Endothelial cell of umbilical vein (primary cell): ENCODE results near the gene MAGEC1. TPM values are rescaled to one million over a fixed set of nuclear protein-coding genes. Genes with fewer than 3 reads are reported as not detected.

Experiments
- BruUV-seq: library from RNA; stranded (reverse); fragments of 400-500 nt; replicated peaks from 2 replicates; lab custom pipeline; 2021; lab: Mats Ljungman, UMichigan
- CTCF ChIA-PET: fragments of 300-600, 350-600 bp; sonication (Branson Sonifier 250); formaldehyde crosslinking; loops from one replicate; lab custom pipeline; 2021; ENCODE audit warnings: antibody characterized with exemption, inconsistent platforms; lab: Charles Lee
- POLR2A ChIA-PET: fragments of 300-600, 350-600 bp; sonication (Branson Sonifier 250); formaldehyde crosslinking; loops from one replicate; lab custom pipeline; 2021; ENCODE audit warnings: antibody characterized with exemption, inconsistent platforms; lab: Charles Lee
- DNase-seq: peaks from one replicate; pipeline ENCODE4 v3.0.0-alpha.2; 2011; ENCODE audit warnings: low read depth, low spot score
- FAIRE-seq: peaks from 2 replicates; lab custom pipeline; 2011; peaks lifted over from hg19 to GRCh38; lab: Jason Lieb, UNC
- H2AFZ ChIP-seq: 2 replicates; pipeline ENCODE4 v1.6.0; 2012; ENCODE audit warnings: low read depth, low read length, control low read depth, inconsistent platforms
- H3K27ac ChIP-seq: 2 replicates; pipeline ENCODE4 v1.5.1; 2011; ENCODE audit warnings: low read depth, mild to moderate bottlenecking, control low read depth, low read length, moderate library complexity; ENCODE audit not compliant: insufficient read depth
- H3K27me3 ChIP-seq, 2 experiments: 2 replicates each; pipeline versions ENCODE4 v1.6.0 to v1.6.1; 2011; ENCODE audit warnings: low read length in 2 of 2, mixed read lengths in 1 of 2; ENCODE audit not compliant: control insufficient read depth in 2 of 2, insufficient read depth in 2 of 2
- H3K36me3 ChIP-seq, 2 experiments: 2 replicates in 1 of 2; 3 replicates in 1 of 2; pipeline ENCODE4 v1.5.1; 2011; ENCODE audit warnings: low read length in 2 of 2, mild to moderate bottlenecking in 1 of 2, moderate library complexity in 1 of 2; ENCODE audit not compliant: control insufficient read depth in 2 of 2, insufficient read depth in 2 of 2; ENCODE audit errors: extremely low read depth in 1 of 2
- H3K4me1 ChIP-seq: 3 replicates; pipeline ENCODE4 v1.5.1; 2011; ENCODE audit warnings: mild to moderate bottlenecking, low read length; ENCODE audit not compliant: control insufficient read depth, insufficient read depth; ENCODE audit errors: extremely low read depth
- H3K4me2 ChIP-seq: 2 replicates; pipeline ENCODE4 v1.6.1; 2011; ENCODE audit warnings: low read length, control low read depth, mixed read lengths; ENCODE audit not compliant: insufficient read depth
- H3K4me3 ChIP-seq, 3 experiments: fragments of 200-600 bp in 1 of 3; sonication (generic), shearing (Covaris generic) in 1 of 3; replicated peaks in 1 of 3; 2 replicates each; pipeline ENCODE4 v1.5.1; 2011 to 2016; ENCODE audit warnings: control low read depth in 3 of 3, low read length in 3 of 3, mild to moderate bottlenecking in 2 of 3, inconsistent platforms in 1 of 3, low read depth in 1 of 3, moderate library complexity in 1 of 3; ENCODE audit not compliant: insufficient read depth in 1 of 3
- H3K79me2 ChIP-seq: 2 replicates; pipeline ENCODE4 v1.6.0; 2012; ENCODE audit warnings: low read length, inconsistent platforms; ENCODE audit not compliant: control insufficient read depth, insufficient read depth
- H3K9ac ChIP-seq: replicated peaks from 2 replicates; pipeline ENCODE3; 2011; ENCODE audit warnings: low read length, control low read depth; ENCODE audit not compliant: insufficient read depth; ENCODE audit errors: extremely low read depth
- H3K9me1 ChIP-seq: replicated peaks from 3 replicates; pipeline ENCODE4 v1.6.0; 2011; ENCODE audit warnings: mild to moderate bottlenecking, low read length; ENCODE audit not compliant: control insufficient read depth, insufficient read depth; ENCODE audit errors: extremely low read depth
- H3K9me3 ChIP-seq: replicated peaks from 2 replicates; pipeline ENCODE4 v1.5.1; 2012; ENCODE audit warnings: low read length, inconsistent platforms; ENCODE audit not compliant: control insufficient read depth, insufficient read depth
- H4K20me1 ChIP-seq: replicated peaks from 2 replicates; pipeline ENCODE3; 2011; ENCODE audit warnings: mild to moderate bottlenecking, low read length; ENCODE audit not compliant: control insufficient read depth, insufficient read depth; ENCODE audit errors: extremely low read depth
- CTCF ChIP-seq, 2 donors: IDR thresholded peaks; 1 replicate in 1 of 2; 2 replicates in 1 of 2; pipeline ENCODE4 v1.5.1; 2011; ENCODE audit warnings: low read length in 2 of 2, mild to moderate bottlenecking in 2 of 2, moderate library complexity in 2 of 2, control low read depth in 1 of 2, inconsistent platforms in 1 of 2, low read depth in 1 of 2; ENCODE audit not compliant: insufficient read depth in 1 of 2; ENCODE audit errors: extremely low read depth in 1 of 2
- EZH2 ChIP-seq: IDR thresholded peaks from 2 replicates; pipeline ENCODE4 v1.6.1; 2012; ENCODE audit warnings: borderline replicate concordance, low read depth, mild to moderate bottlenecking, moderate library complexity, low read length, inconsistent platforms; ENCODE audit not compliant: severe bottlenecking
- FOS ChIP-seq: IDR thresholded peaks from 2 replicates; pipeline ENCODE4 v1.6.1; 2011; ENCODE audit warnings: mild to moderate bottlenecking, low read length, moderate library complexity, borderline replicate concordance; ENCODE audit not compliant: insufficient read depth
- GATA2 ChIP-seq: IDR thresholded peaks from 2 replicates; pipeline ENCODE4 v1.7.0; 2011; ENCODE audit warnings: low read depth, mild to moderate bottlenecking, moderate library complexity, mixed read lengths, low read length; ENCODE audit not compliant: insufficient read length, insufficient read depth
- JUN ChIP-seq: IDR thresholded peaks from 2 replicates; pipeline ENCODE4 v1.6.1; 2011; ENCODE audit warnings: borderline replicate concordance, low read depth; ENCODE audit not compliant: insufficient read length, insufficient read depth
- MAX ChIP-seq: IDR thresholded peaks from 2 replicates; pipeline ENCODE4 v1.6.1; 2011; ENCODE audit not compliant: insufficient read depth, insufficient read length
- MYC ChIP-seq: IDR thresholded peaks from one replicate; pipeline ENCODE4 v1.6.1; 2011; ENCODE audit warnings: mild to moderate bottlenecking, low read depth, low read length
- POLR2A ChIP-seq: IDR thresholded peaks from 2 replicates; pipeline ENCODE4 v1.6.1; 2012; ENCODE audit warnings: low read depth, mild to moderate bottlenecking, control low read depth, low read length
- POLR2AphosphoS5 ChIP-seq: IDR thresholded peaks from 2 replicates; pipeline ENCODE4 v1.6.1; 2012; ENCODE audit warnings: low read depth, mild to moderate bottlenecking, control low read depth, low read length, moderate library complexity; ENCODE audit not compliant: insufficient read depth
- dilution Hi-C: fragments of 300-500 bp; cut with MboI; formaldehyde crosslinking; loops from one replicate; pipeline ENCODE4 v1.15.0; 2019; ENCODE audit warnings: low sequenced_read_pairs; ENCODE audit not compliant: extremely low pct_ligation_motif_present
- intact Hi-C: fragments of 100-400 bp; cut with micrococcal nuclease; formaldehyde crosslinking; loops from one replicate; pipeline ENCODE4 v1.10.0; 2022
- polyA plus RNA-seq, 4 experiments: library from polyadenylated mRNA; depleted of rRNA in 3 of 4; stranded (reverse) in 3 of 4; unstranded in 1 of 4; fragments of >200 nt; gene quantifications; 2 replicates each; pipeline versions ENCODE4 v1.2.1 to v1.2.3, GENCODE V29; 2011 to 2012; ENCODE audit warnings: missing spikeins in 1 of 4
- total RNA-seq: library from RNA; stranded (reverse); gene quantifications from 2 replicates; pipeline ENCODE4 v1.2.3, GENCODE V29; 2021

The MAGEC1 gene
- total and polyA plus RNA-seq, 2 donors (not counting 3 experiments of a cell fraction or from before 2014, with no cell fraction given) = not detected

- FAIRE-seq (no peak), DNase-seq (no peak)
- H4K20me1 ChIP-seq = no peaks in the 10 kb centered on the region
- no TSS peak for BruUV-seq
- no peaks in the 10 kb centered on the region for H3K9me3 ChIP-seq
- no peaks in the 10 kb centered on the region for H3K36me3 ChIP-seq
- TF ChIP-seq POLR2A (no peak), CTCF (IDR thresholded peaks at IDR 0.05; ENCODE audit: extremely low read depth in 1 of 2, insufficient read depth in 1 of 2, low read depth in 1 of 2, low read length in 2 of 2) (no peak), GATA2 (no peak), EZH2 (no peak), MYC (no peak), POLR2AphosphoS5 (no peak), JUN (no peak), MAX (no peak), FOS (no peak)
- H2AFZ ChIP-seq = no peak overlapping the region
- H3K27ac ChIP-seq = no peak overlapping the region
- no peak overlapping the region for H3K9ac ChIP-seq
- H3K4me1 ChIP-seq = no peaks in the 10 kb centered on the region
- H3K4me2 ChIP-seq = no peak overlapping the region
- no peaks in the 10 kb centered on the region for H3K9me1 ChIP-seq
- intact Hi-C loops (no loop called here), dilution Hi-C loops (no loop called here)
- H3K79me2 ChIP-seq = no peaks in the 10 kb centered on the region
- ChIA-PET POLR2A (no interaction called here), CTCF (interaction anchor here (1.0 kb wide), 1 partner anchor 1018 kb away, joined by 4 read pairs; no protein-coding TSS in a partner anchor)
- H3K4me3 ChIP-seq = no peak overlapping the region
- no peaks in the 10 kb centered on the region for H3K27me3 ChIP-seq
Observed at GRCh38 chrX:141936080-141936479, 32.4 kb downstream of the MAGEC1 start.
